Measurements from ENCODE around the gene SPSB3. TPM values are rescaled to one million over a fixed set of nuclear protein-coding genes. Genes with fewer than 3 reads are reported as not detected.

The SPSB3 gene
- total RNA-seq, 1 donor from 2014 or later: 44.2 TPM

DNA sequence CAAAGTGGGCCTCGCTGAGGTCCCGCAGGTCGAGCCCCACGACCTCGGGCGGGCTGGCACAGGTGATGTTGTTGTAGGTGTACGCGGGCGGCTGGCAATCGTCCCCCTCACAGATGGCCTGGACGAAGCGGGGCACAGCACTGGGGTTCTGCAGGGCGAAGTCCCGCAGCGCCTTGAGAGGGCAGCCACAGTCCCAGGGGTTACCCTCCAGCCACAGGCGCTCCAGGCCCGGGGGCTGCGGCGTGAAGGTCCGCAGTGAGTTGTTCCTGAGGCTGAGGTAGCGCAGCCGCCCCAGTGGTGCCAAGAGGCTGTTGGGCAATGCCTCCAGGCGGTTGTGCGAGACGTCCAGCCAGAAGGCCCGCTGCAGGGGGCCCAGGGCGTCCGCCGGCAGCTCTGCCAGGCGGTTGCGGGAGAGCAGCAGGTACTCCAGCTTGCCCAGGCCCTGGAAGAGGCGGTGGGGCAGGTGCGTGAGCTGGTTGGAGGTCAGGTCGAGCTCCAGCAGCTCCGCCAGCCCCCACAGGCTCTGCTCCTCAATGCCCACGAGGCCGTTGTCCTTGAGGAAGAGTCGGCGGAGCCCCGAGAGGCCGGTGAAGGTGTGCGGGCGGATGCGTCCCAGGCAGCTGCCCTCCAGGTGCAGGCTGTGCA is 8.4 kb upstream of the SPSB3 start:
- TF ChIP-seq, protein P1, sequence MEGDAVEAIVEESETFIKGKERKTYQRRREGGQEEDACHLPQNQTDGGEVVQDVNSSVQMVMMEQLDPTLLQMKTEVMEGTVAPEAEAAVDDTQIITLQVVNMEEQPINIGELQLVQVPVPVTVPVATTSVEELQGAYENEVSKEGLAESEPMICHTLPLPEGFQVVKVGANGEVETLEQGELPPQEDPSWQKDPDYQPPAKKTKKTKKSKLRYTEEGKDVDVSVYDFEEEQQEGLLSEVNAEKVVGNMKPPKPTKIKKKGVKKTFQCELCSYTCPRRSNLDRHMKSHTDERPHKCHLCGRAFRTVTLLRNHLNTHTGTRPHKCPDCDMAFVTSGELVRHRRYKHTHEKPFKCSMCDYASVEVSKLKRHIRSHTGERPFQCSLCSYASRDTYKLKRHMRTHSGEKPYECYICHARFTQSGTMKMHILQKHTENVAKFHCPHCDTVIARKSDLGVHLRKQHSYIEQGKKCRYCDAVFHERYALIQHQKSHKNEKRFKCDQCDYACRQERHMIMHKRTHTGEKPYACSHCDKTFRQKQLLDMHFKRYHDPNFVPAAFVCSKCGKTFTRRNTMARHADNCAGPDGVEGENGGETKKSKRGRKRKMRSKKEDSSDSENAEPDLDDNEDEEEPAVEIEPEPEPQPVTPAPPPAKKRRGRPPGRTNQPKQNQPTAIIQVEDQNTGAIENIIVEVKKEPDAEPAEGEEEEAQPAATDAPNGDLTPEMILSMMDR (IDR thresholded peaks at IDR 0.05): no peak
- intact Hi-C loops (cut with DNase I): no loop called here
- no peak for ATAC-seq
- no peak for DNase-seq
- Histone ChIP-seq H3K36me3 (peaks cover 44% of the 10 kb centered on the region), H3K4me1 (no peaks in the 10 kb centered on the region), H3K9me3 (no peaks in the 10 kb centered on the region), H3K27me3 (ENCODE audit: low read depth) (no peaks in the 10 kb centered on the region), H3K4me3 (no peak overlapping the region), H3K27ac (no peak overlapping the region)

DNA sequence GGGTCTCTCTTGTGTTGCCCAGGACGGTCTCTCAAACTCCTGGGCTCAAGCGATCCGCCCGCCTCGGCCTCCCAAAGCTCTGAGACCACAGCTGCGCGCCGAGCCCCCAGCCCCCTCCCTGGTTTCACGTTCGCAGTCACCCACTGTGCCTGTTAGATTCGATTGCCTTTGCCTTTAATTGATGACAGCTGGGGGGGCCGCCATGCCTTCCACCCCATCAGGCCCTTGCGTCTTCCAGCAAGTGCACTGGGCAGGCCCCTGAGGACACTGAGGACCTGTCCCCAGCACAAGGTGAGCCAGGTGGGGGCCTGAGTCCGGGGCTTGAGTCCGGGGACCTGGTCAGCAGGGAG is 7.9 kb upstream of the SPSB3 start:
- peaks cover 3% of the 10 kb centered on the region for H3K4me1 ChIP-seq
- H3K4me3 ChIP-seq: no peak overlapping the region
- intact Hi-C loops (cut with DNase I): no loop called here
- H3K27me3 ChIP-seq (ENCODE audit: low read depth): no peaks in the 10 kb centered on the region
- H3K9me3 ChIP-seq: no peaks in the 10 kb centered on the region
- DNase-seq (no peak), ATAC-seq (no peak)
- no peak overlapping the region for H3K27ac ChIP-seq
- TF ChIP-seq, protein P1 (IDR thresholded peaks at IDR 0.05): no peak
- H3K36me3 ChIP-seq: peaks cover 45% of the 10 kb centered on the region

DNA sequence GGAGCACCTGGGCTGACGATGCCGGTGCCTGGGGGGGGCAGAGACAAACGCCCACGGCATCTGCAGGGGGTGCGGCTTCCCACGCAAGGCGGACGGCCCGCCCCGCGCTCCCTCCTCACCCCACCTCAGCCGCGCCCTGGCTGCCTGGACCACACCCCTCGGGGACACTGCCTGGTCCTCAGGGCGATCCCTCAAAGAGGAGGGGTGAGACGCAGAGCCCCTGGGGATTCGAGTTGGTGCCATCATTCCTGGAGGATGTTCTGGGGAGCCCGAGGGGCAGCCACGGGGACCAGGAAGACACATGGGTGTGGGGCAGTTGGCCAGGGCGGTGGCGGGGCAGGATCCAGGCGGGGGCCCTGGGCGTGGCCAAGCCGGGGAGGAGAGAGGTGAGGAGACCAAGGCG is 7.3 kb upstream of the SPSB3 start:
- no peak for DNase-seq
- Histone ChIP-seq H3K4me1 (peaks cover 9% of the 10 kb centered on the region), H3K9me3 (no peaks in the 10 kb centered on the region), H3K4me3 (no peak overlapping the region), H3K36me3 (peaks cover 45% of the 10 kb centered on the region), H3K27ac (no peak overlapping the region), H3K27me3 (ENCODE audit: low read depth) (no peaks in the 10 kb centered on the region)
- intact Hi-C loops (cut with DNase I): no loop called here
- TF ChIP-seq, protein P1 (IDR thresholded peaks at IDR 0.05): no peak
- ATAC-seq: no peak

DNA sequence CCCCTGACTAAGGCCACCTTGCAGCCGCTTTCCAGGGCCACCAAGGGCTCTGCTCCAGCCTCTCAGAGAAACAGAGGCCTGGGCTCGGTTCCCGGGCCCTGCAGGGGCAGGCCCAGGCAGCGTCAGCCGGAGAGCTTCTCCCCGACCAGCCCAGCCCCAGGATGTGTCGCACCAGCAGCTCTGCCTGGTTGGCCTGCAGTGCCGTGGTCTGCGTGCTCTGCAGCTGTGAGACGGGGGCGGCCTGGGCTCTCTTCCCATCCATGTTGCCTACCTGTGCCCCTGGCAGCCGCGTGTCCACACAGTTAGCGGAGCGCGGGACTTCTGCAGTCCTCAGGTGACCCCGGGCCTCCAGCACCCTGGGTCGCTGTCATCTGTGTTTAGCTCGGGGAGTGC is 6.3 kb upstream of the SPSB3 start:
- intact Hi-C loops (cut with DNase I): no loop called here
- no peak overlapping the region for H3K4me3 ChIP-seq
- H3K27me3 ChIP-seq (ENCODE audit: low read depth): no peaks in the 10 kb centered on the region
- TF ChIP-seq, protein P1 (IDR thresholded peaks at IDR 0.05): no peak
- no peak overlapping the region for H3K27ac ChIP-seq
- H3K9me3 ChIP-seq: no peaks in the 10 kb centered on the region
- H3K4me1 ChIP-seq: peaks cover 18% of the 10 kb centered on the region
- H3K36me3 ChIP-seq: peaks cover 45% of the 10 kb centered on the region
- DNase-seq (peak; percentile 43), ATAC-seq (no peak)

DNA sequence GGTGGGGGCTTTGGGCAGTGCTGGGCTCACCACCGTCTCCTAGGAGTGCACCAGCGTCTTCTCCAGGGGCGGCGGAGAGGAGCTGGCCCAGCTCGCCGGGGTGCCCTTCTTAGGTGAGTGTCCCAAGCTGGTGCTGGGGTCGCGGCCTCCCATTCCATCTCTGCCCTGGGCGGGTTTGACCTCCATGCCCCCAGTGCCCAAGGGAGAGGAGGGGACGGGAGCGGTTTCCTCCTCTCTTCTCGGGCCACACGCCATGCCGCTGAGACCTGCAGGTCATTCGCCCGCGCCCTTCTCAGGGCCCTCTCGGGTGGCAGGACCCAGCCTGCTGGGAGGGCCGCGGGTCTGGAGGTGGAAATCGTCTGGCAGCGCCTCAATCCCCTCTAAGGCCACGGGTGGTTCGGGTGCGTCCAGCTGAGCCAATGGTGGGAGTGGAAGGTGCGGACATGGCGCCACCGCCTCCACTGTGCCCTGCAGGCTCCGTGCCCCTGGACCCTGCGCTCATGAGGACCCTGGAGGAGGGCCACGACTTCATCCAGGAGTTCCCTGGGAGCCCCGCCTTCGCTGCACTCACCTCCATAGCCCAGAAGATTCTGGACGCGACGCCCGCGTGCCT is 5.8 kb upstream of the SPSB3 start:
- Histone ChIP-seq H3K4me3 (no peak overlapping the region), H3K27ac (no peak overlapping the region), H3K36me3 (peaks cover 45% of the 10 kb centered on the region), H3K27me3 (ENCODE audit: low read depth) (no peaks in the 10 kb centered on the region), H3K4me1 (peaks cover 23% of the 10 kb centered on the region), H3K9me3 (no peaks in the 10 kb centered on the region)
- intact Hi-C loops (cut with DNase I): no loop called here
- TF ChIP-seq, protein P1 (IDR thresholded peaks at IDR 0.05): no peak
- DNase-seq: no peak
- ATAC-seq: no peak
